ENCODE results near the gene SLC4A2.
"Not testable (repeated sequence)": the region's sequence is repeated elsewhere in the genome, so short reads cannot be mapped to it uniquely, and the experiment has no call there.

Gene SLC4A2

GRCh38 chr7:151059367-151060112 is at the start of gene SLC4A2:
Gene SLC4A2 (plus strand): TSS chr7:151059589. CDS start chr7:151061988, 2,399 bp downstream.
- peak; percentile 44 to 47 for DNase-seq (ENCODE audit: low read depth in 1 of 2, low spot score in 1 of 2)

GRCh38 chr7:151010037-151010306 is 49.4 kb upstream of the SLC4A2 start:
- DNase-seq (ENCODE audit: low read depth in 1 of 2, low spot score in 1 of 2), result no peak

- no peak for DNase-seq (ENCODE audit: low read depth in 1 of 2, low spot score in 1 of 2)
Observed at GRCh38 chr7:151010307-151011096, 48.9 kb upstream of the SLC4A2 start.

- no peak for DNase-seq (ENCODE audit: low read depth in 1 of 2, low spot score in 1 of 2)
Observed at GRCh38 chr7:151011097-151011409, 48.3 kb upstream of the SLC4A2 start.

- DNase-seq (ENCODE audit: low read depth in 1 of 2, low spot score in 1 of 2), result not testable (repeated sequence)
Observed at GRCh38 chr7:151011616-151012015, 47.8 kb upstream of the SLC4A2 start.

GRCh38 chr7:151012031-151012692 is 47.2 kb upstream of the SLC4A2 start:
- no peak for DNase-seq (ENCODE audit: low read depth in 1 of 2, low spot score in 1 of 2)

GRCh38 chr7:151012911-151013347 is 46.5 kb upstream of the SLC4A2 start:
- DNase-seq (ENCODE audit: low read depth in 1 of 2, low spot score in 1 of 2), result no peak

- no peak for DNase-seq (ENCODE audit: low read depth in 1 of 2, low spot score in 1 of 2)
Observed at GRCh38 chr7:151013356-151013732, 46.0 kb upstream of the SLC4A2 start.

- DNase-seq (ENCODE audit: low read depth in 1 of 2, low spot score in 1 of 2), result peak; percentile 57 to 79
Observed at GRCh38 chr7:151013733-151014497, 45.5 kb upstream of the SLC4A2 start.

GRCh38 chr7:151014950-151015349 is 44.4 kb upstream of the SLC4A2 start:
- no peak for DNase-seq (ENCODE audit: low read depth in 1 of 2, low spot score in 1 of 2)

- no peak for DNase-seq (ENCODE audit: low read depth in 1 of 2, low spot score in 1 of 2)
Observed at GRCh38 chr7:151015967-151016366, 43.4 kb upstream of the SLC4A2 start.

GRCh38 chr7:151016505-151016904 is 42.9 kb upstream of the SLC4A2 start:
- DNase-seq (ENCODE audit: low read depth in 1 of 2, low spot score in 1 of 2), result no peak

GRCh38 chr7:151016942-151017341 is 42.4 kb upstream of the SLC4A2 start:
- DNase-seq (ENCODE audit: low read depth in 1 of 2, low spot score in 1 of 2), result no peak

- DNase-seq (ENCODE audit: low read depth in 1 of 2, low spot score in 1 of 2), result no peak
Observed at GRCh38 chr7:151017370-151017952, 41.9 kb upstream of the SLC4A2 start.

- DNase-seq (ENCODE audit: low read depth in 1 of 2, low spot score in 1 of 2), result peak; percentile 61 to 68
Observed at GRCh38 chr7:151017953-151018420, 41.4 kb upstream of the SLC4A2 start.

GRCh38 chr7:151018421-151019129 is 40.8 kb upstream of the SLC4A2 start:
- DNase-seq (ENCODE audit: low read depth in 1 of 2, low spot score in 1 of 2), result no peak

GRCh38 chr7:151019130-151019447 is 40.3 kb upstream of the SLC4A2 start:
- no peak for DNase-seq (ENCODE audit: low read depth in 1 of 2, low spot score in 1 of 2)

GRCh38 chr7:151020231-151020630 is 39.2 kb upstream of the SLC4A2 start:
- DNase-seq (ENCODE audit: low read depth in 1 of 2, low spot score in 1 of 2), result no peak

GRCh38 chr7:151023232-151023631 is 36.2 kb upstream of the SLC4A2 start:
- DNase-seq (ENCODE audit: low read depth in 1 of 2, low spot score in 1 of 2), result no peak

GRCh38 chr7:151024435-151025056 is 34.8 kb upstream of the SLC4A2 start, which contains the start of gene ATG9B:
Gene ATG9B (minus strand): TSS chr7:151024494. CDS start chr7:151024423, 71 bp downstream.
- no peak for DNase-seq (ENCODE audit: low read depth in 1 of 2, low spot score in 1 of 2)

All from activated CD4-positive, alpha-beta T cell treated with anti-CD3 and anti-CD28 coated beads, Interleukin-2, amount 50 U/mL, for 24 hours (primary cell).